ENCODE results near the gene EPM2A.

EPM2A gene

GRCh38 chr6:145758113-145758512 lies 22.8 kb upstream of the EPM2A start:
- TF ChIP-seq, protein P1, sequence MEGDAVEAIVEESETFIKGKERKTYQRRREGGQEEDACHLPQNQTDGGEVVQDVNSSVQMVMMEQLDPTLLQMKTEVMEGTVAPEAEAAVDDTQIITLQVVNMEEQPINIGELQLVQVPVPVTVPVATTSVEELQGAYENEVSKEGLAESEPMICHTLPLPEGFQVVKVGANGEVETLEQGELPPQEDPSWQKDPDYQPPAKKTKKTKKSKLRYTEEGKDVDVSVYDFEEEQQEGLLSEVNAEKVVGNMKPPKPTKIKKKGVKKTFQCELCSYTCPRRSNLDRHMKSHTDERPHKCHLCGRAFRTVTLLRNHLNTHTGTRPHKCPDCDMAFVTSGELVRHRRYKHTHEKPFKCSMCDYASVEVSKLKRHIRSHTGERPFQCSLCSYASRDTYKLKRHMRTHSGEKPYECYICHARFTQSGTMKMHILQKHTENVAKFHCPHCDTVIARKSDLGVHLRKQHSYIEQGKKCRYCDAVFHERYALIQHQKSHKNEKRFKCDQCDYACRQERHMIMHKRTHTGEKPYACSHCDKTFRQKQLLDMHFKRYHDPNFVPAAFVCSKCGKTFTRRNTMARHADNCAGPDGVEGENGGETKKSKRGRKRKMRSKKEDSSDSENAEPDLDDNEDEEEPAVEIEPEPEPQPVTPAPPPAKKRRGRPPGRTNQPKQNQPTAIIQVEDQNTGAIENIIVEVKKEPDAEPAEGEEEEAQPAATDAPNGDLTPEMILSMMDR (IDR thresholded peaks at IDR 0.05; ENCODE audit: borderline replicate concordance, insufficient read depth, low read depth, low read length), result no peak
- H3K4me3 ChIP-seq (ENCODE audit: low read depth, low read length), result no peak overlapping the region

DNA sequence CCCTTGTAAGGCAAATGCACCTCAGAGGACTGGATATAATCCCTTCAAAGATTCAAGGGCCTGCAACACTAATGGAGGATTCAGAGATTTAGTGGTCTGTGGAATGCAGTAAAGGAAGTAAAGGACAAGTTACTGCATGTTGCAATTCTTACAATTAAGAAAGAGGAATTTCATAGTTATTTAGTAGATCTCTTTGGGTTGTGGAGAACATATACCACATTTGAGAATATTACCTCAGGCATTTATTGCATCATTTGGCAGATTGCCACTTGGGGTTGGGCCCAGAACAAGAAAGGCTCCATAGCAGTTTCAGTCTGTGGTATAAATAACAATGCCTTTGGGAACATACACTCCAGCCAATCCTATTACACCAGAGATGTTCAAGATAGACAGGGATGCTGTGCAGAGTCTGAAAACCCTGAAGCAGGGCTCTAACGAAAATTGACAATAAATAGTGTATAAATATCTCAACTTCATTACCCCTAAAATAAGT lies 20.9 kb upstream of the EPM2A start:
- TF ChIP-seq, protein P1 (IDR thresholded peaks at IDR 0.05; ENCODE audit: borderline replicate concordance, insufficient read depth, low read depth, low read length), result no peak
- no peak overlapping the region for H3K4me3 ChIP-seq (ENCODE audit: low read depth, low read length)

DNA sequence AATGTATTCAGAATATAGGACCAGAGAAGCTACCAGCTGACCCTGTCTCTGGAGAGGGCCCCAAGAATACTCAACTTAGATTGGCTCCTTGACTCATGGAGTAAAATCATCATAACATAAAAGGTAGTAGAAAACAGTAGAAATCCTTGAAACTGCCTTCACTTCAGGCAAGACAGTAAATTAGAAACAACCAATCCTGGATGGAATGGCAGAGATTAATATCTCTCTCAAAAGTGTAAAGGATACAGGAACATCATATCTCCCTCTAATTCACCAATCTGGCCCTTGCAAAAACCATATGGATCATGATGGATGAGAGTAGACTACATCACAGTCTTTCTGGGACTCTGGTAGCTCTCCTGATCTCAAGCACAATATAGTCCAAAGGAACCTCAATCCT lies 20.4 kb upstream of the EPM2A start:
- no peak overlapping the region for H3K4me3 ChIP-seq (ENCODE audit: low read depth, low read length)
- TF ChIP-seq, protein P1 (IDR thresholded peaks at IDR 0.05; ENCODE audit: borderline replicate concordance, insufficient read depth, low read depth, low read length), result no peak

GRCh38 chr6:145752638-145753037 lies 17.3 kb upstream of the EPM2A start:
- TF ChIP-seq, protein P1 (IDR thresholded peaks at IDR 0.05; ENCODE audit: borderline replicate concordance, insufficient read depth, low read depth, low read length), result no peak

GRCh38 chr6:145749632-145750031 lies 14.3 kb upstream of the EPM2A start:
- no peak overlapping the region for H3K4me3 ChIP-seq (ENCODE audit: low read depth, low read length)
- TF ChIP-seq, protein P1 (IDR thresholded peaks at IDR 0.05; ENCODE audit: borderline replicate concordance, insufficient read depth, low read depth, low read length), result no peak

More at GRCh38 chr6:145752638-145753037, 17.3 kb upstream of the EPM2A start:
- no peak overlapping the region for H3K4me3 ChIP-seq (ENCODE audit: low read depth, low read length)

GRCh38 chr6:145745861-145746260 lies 10.5 kb upstream of the EPM2A start:
- H3K4me3 ChIP-seq (ENCODE audit: low read depth, low read length), result no peak overlapping the region

GRCh38 chr6:145744619-145745018 lies 9.3 kb upstream of the EPM2A start:
- TF ChIP-seq, protein P1 (IDR thresholded peaks at IDR 0.05; ENCODE audit: borderline replicate concordance, insufficient read depth, low read depth, low read length), result no peak
- no peak overlapping the region for H3K4me3 ChIP-seq (ENCODE audit: low read depth, low read length)

More at GRCh38 chr6:145745861-145746260, 10.5 kb upstream of the EPM2A start:
- TF ChIP-seq, protein P1 (IDR thresholded peaks at IDR 0.05; ENCODE audit: borderline replicate concordance, insufficient read depth, low read depth, low read length), result no peak
